ENCODE measurements around the gene ABITRAM.

The ABITRAM gene

DNA sequence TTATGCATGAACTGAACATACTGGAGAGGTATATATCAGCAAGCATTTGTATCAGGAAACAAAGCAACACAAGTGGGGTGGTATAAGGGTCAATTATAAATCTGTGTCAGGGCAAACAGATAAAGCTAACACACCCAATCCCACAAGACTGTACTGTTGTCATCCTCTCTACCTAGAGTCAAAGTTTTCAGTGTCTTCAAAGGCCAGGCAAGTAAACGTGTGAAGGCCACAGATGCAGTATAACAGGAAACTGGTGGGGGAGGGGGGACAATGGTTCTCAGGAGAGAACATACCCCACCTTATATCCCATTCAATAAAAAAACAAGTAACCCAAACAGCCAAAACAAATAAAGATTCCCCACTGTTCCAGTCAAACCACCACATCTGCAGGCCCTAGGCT lies 22.4 kb upstream of the ABITRAM start:
- peaks cover 38 to 89% of the 10 kb centered on the region in 2 experiments for H3K36me3 ChIP-seq (ENCODE audit: control insufficient read depth in 2 of 2, insufficient read depth in 1 of 2, low read length in 2 of 2)
- CTCF ChIA-PET = no interaction called here
- no peak overlapping the region for H3K4me3 ChIP-seq (ENCODE audit: low read depth, low read length)
- POLR2A ChIA-PET = interaction anchor here (0.6 to 0.7 kb wide), 2 partner anchors 21 to 22 kb away, joined by 3 to 4 read pairs; partner anchors contain the start of gene ABITRAM
- no peaks in the 10 kb centered on the region for H3K4me1 ChIP-seq (ENCODE audit: control insufficient read depth, insufficient read depth, low read length)
- no peaks in the 10 kb centered on the region for H3K9me3 ChIP-seq (ENCODE audit: control insufficient read depth, insufficient read depth, low read depth, low read length)
- no peak overlapping the region for H3K27ac ChIP-seq (ENCODE audit: extremely low read depth, low read depth, low read length)
- TF ChIP-seq ZNF174 (tag by site-specific recombination; IDR thresholded peaks at IDR 0.05) (no peak), ZNF184 (tag by site-specific recombination; IDR thresholded peaks at IDR 0.05) (no peak), SCRT1 (tag by site-specific recombination; IDR thresholded peaks at IDR 0.05; ENCODE audit: borderline replicate concordance) (no peak), ZNF677 (tag by site-specific recombination; IDR thresholded peaks at IDR 0.05) (no peak), ZFHX2 (tag by site-specific recombination; conservative IDR thresholded peaks at IDR 0.05) (no peak), GFI1B (tag by site-specific recombination; IDR thresholded peaks at IDR 0.05) (no peak)
- TF ChIP-seq, protein P1, sequence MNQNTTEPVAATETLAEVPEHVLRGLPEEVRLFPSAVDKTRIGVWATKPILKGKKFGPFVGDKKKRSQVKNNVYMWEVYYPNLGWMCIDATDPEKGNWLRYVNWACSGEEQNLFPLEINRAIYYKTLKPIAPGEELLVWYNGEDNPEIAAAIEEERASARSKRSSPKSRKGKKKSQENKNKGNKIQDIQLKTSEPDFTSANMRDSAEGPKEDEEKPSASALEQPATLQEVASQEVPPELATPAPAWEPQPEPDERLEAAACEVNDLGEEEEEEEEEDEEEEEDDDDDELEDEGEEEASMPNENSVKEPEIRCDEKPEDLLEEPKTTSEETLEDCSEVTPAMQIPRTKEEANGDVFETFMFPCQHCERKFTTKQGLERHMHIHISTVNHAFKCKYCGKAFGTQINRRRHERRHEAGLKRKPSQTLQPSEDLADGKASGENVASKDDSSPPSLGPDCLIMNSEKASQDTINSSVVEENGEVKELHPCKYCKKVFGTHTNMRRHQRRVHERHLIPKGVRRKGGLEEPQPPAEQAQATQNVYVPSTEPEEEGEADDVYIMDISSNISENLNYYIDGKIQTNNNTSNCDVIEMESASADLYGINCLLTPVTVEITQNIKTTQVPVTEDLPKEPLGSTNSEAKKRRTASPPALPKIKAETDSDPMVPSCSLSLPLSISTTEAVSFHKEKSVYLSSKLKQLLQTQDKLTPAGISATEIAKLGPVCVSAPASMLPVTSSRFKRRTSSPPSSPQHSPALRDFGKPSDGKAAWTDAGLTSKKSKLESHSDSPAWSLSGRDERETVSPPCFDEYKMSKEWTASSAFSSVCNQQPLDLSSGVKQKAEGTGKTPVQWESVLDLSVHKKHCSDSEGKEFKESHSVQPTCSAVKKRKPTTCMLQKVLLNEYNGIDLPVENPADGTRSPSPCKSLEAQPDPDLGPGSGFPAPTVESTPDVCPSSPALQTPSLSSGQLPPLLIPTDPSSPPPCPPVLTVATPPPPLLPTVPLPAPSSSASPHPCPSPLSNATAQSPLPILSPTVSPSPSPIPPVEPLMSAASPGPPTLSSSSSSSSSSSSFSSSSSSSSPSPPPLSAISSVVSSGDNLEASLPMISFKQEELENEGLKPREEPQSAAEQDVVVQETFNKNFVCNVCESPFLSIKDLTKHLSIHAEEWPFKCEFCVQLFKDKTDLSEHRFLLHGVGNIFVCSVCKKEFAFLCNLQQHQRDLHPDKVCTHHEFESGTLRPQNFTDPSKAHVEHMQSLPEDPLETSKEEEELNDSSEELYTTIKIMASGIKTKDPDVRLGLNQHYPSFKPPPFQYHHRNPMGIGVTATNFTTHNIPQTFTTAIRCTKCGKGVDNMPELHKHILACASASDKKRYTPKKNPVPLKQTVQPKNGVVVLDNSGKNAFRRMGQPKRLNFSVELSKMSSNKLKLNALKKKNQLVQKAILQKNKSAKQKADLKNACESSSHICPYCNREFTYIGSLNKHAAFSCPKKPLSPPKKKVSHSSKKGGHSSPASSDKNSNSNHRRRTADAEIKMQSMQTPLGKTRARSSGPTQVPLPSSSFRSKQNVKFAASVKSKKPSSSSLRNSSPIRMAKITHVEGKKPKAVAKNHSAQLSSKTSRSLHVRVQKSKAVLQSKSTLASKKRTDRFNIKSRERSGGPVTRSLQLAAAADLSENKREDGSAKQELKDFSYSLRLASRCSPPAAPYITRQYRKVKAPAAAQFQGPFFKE (tag by site-specific recombination; IDR thresholded peaks at IDR 0.05; ENCODE audit: borderline replicate concordance) = no peak
- TF ChIP-seq, protein P2, sequence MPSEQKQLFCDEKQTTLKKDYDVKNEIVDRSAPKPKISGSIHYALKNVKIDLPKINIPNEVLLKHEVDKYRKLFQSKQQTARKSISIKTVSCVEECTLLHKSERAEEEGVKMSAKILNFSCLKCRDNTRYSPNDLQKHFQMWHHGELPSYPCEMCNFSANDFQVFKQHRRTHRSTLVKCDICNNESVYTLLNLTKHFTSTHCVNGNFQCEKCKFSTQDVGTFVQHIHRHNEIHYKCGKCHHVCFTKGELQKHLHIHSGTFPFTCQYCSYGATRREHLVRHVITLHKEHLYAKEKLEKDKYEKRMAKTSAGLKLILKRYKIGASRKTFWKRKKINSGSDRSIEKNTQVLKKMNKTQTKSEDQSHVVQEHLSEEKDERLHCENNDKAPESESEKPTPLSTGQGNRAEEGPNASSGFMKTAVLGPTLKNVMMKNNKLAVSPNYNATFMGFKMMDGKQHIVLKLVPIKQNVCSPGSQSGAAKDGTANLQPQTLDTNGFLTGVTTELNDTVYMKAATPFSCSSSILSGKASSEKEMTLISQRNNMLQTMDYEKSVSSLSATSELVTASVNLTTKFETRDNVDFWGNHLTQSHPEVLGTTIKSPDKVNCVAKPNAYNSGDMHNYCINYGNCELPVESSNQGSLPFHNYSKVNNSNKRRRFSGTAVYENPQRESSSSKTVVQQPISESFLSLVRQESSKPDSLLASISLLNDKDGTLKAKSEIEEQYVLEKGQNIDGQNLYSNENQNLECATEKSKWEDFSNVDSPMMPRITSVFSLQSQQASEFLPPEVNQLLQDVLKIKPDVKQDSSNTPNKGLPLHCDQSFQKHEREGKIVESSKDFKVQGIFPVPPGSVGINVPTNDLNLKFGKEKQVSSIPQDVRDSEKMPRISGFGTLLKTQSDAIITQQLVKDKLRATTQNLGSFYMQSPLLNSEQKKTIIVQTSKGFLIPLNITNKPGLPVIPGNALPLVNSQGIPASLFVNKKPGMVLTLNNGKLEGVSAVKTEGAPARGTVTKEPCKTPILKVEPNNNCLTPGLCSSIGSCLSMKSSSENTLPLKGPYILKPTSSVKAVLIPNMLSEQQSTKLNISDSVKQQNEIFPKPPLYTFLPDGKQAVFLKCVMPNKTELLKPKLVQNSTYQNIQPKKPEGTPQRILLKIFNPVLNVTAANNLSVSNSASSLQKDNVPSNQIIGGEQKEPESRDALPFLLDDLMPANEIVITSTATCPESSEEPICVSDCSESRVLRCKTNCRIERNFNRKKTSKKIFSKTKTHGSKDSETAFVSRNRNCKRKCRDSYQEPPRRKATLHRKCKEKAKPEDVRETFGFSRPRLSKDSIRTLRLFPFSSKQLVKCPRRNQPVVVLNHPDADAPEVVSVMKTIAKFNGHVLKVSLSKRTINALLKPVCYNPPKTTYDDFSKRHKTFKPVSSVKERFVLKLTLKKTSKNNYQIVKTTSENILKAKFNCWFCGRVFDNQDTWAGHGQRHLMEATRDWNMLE (tag by site-specific recombination; conservative IDR thresholded peaks at IDR 0.05; ENCODE audit: low read depth) = no peak

DNA sequence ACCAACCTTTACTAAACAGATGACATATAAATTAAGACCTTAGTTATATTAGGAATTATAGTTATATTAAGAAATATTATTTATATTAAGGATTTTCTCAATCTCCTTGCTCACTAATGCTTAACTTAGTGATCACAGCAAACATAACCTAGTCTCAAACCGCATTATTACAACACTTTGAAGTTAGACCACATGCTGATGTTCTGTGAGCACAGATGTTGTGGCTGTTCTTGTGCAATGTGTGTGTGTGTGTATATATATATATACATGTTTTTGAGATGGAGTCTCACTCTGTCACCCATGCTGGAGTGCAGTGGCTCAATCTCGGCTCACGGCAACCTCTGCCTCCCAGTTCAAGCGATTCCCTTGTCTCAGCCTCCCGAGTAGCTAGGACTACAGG lies 20.8 kb upstream of the ABITRAM start:
- POLR2A ChIA-PET = no interaction called here
- CTCF ChIA-PET = no interaction called here
- Histone ChIP-seq H3K36me3 (ENCODE audit: control insufficient read depth in 2 of 2, insufficient read depth in 1 of 2, low read length in 2 of 2) (peaks cover 44 to 89% of the 10 kb centered on the region in 2 experiments), H3K4me3 (ENCODE audit: low read depth, low read length) (no peak overlapping the region), H3K9me3 (ENCODE audit: control insufficient read depth, insufficient read depth, low read depth, low read length) (no peaks in the 10 kb centered on the region), H3K27ac (ENCODE audit: extremely low read depth, low read depth, low read length) (no peak overlapping the region), H3K4me1 (ENCODE audit: control insufficient read depth, insufficient read depth, low read length) (no peaks in the 10 kb centered on the region)
- TF ChIP-seq WT1 (tag by site-specific recombination; IDR thresholded peaks at IDR 0.05) (no peak), ZNF777 (tag by site-specific recombination; IDR thresholded peaks at IDR 0.05; ENCODE audit: borderline replicate concordance) (no peak), ZNF654 (tag by site-specific recombination; IDR thresholded peaks at IDR 0.05; ENCODE audit: low read depth) (no peak), KLF8 (tag by site-specific recombination; IDR thresholded peaks at IDR 0.05) (no peak), ZNF560 (tag by site-specific recombination; IDR thresholded peaks at IDR 0.05; ENCODE audit: borderline replicate concordance) (no peak), ZNF202 (tag by site-specific recombination; IDR thresholded peaks at IDR 0.05; ENCODE audit: borderline replicate concordance) (no peak), ZNF658 (tag by site-specific recombination; IDR thresholded peaks at IDR 0.05) (no peak), ZSCAN30 (tag by site-specific recombination; IDR thresholded peaks at IDR 0.05) (no peak), ZNF140 (tag by site-specific recombination; IDR thresholded peaks at IDR 0.05) (no peak), IKZF3 (tag by site-specific recombination; IDR thresholded peaks at IDR 0.05) (no peak)

All from HEK293 (cell line).